Activated naive CD8-positive, alpha-beta T cell treated with anti-CD3 and anti-CD28 coated beads, Interleukin-2, amount 50 U/mL, for 16 hours (primary cell): ENCODE data around the gene UPF3B.
"Not testable (repeated sequence)": the region's sequence is repeated elsewhere in the genome, so short reads cannot be mapped to it uniquely, and the experiment has no call there.

ENCODE experiments used
- DNase-seq: peaks from one replicate; pipeline ENCODE4 v3.0.0-alpha.2; 2020; ENCODE audit warnings: low read depth, low spot score

The UPF3B gene

DNA sequence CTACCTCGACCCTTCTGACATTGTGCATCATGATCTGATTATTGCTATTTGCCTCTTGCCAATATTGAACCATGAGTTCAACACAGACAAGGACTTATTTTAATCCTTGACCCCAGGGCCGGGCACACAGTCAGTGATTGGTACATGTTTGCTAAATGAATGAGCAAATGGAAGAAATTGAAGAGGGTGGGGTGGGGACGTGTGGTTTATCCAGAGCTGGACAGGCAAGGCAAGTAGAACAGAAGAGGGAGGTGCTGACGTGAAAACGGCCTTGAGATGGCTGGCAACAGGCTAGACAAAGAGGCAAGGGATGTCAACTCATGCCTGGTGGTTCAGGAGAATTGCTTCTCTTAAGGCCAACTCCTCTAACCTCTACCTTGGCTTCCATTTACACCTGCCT lies 28.5 kb downstream of the UPF3B start:
- not testable (repeated sequence) for DNase-seq

DNA sequence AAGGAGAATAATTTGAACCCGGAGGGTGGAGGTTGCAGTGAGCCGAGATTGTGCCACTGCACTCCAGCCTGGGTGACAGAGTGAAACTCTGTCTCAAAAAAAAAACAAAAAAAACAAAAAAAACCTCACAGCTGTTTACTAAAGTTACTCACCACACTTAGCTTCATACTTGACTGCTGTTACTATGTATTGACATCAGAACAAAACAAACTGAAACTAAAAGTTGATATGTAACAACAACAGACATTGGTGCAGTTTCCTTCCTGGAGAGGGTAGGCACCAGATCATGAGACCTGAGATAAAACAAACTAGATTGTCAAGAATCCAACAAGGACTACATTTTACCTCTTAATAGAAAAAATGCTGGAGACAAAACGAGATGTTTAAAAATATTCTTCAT lies 31.1 kb downstream of the UPF3B start:
- not testable (repeated sequence) for DNase-seq

DNA sequence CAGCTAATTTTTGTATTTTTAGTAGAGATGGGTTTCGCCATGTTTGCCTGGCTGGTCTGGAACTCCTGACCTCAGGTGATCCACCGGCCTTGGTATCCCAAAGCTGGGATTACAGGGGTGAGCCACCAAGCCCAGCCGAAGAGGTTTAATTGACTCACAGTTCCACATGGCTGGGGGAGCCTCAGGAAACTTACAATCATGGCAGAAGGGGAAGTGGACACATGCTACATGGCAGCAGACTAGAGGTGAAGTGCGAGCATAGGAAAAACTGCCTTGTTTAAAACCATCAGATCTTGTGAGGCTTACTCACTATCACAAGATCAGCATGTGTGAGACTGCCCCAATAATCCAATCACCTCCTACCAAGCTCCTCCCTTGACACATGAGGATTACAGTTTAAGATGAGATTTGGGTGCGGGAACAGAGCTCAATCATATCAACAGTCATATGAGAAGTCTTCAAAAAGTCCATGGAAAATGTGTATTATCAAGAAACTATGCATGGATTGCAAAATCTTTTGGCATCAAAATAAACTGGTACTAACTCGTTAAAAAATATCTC lies 35.6 kb downstream of the UPF3B start:
- no peak for DNase-seq

DNA sequence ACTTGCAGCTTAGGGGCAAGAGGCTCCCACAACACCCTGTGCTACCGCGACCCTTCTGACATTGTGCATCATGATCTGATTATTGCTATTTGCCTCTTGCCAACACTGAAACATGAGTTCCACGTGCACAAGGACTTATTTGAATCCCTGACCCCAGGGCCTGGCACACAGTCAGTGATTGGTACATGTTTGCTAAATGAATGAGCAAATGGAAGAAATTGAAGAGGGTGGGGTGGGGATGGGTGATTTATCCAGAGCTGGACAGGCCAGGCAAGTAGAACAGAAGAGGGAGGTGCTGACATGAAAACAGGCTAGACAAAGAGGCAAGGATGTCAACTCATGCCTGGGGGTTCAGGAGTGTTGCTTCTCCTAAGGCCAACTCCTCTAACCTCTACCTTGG lies 36.5 kb downstream of the UPF3B start:
- DNase-seq = no peak

DNA sequence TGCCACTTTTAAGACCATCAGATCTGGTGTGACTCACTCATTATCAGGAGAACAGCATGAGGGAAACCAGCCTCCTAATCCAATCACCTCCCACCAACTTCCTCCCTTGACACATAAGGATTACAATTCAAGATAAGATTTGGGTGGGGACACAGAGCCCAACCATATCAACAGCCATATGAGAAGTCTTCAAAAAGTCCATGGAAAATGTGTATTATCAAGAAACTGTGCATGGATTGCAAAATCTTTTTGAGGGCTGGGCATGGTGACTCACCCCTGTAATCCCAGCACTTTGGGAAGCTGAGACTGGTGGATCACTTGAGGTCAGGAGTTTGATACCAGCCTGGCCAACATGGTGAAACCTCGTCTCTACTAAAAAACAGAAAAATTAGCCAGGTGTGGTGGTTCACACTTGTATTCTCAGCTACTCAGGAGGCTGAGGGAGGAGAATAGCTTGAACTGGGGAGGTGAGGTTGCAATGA lies 43.5 kb downstream of the UPF3B start:
- no peak for DNase-seq

DNA sequence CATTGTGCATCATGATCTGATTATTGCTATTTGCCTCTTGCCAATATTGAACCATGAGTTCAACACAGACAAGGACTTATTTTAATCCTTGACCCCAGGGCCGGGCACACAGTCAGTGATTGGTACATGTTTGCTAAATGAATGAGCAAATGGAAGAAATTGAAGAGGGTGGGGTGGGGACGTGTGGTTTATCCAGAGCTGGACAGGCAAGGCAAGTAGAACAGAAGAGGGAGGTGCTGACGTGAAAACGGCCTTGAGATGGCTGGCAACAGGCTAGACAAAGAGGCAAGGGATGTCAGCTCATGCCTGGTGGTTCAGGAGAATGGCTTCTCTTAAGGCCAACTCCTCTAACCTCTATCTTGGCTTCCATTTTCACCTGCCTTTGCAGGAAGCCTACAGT lies 44.3 kb downstream of the UPF3B start:
- DNase-seq = not testable (repeated sequence)

DNA sequence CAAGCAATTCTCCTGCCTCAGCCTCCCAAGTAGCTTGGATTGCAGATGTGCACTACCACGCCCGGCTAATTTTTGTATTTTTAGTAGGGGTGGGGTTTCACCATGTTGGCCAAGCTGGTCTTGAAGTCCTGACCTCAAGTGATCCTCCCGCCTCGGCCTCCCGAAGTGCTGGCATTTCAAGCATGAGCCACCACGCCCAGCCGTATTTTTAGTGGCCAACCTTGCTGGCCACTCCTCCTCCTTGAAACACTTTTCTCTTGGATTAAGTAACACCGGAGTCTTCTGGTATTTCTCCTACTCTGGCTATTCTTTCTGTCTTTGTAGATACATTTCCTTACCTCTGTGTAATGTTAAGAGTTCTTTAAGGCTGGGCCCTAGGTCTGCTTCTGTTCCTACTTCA lies 50.2 kb downstream of the UPF3B start:
- no peak for DNase-seq

DNA sequence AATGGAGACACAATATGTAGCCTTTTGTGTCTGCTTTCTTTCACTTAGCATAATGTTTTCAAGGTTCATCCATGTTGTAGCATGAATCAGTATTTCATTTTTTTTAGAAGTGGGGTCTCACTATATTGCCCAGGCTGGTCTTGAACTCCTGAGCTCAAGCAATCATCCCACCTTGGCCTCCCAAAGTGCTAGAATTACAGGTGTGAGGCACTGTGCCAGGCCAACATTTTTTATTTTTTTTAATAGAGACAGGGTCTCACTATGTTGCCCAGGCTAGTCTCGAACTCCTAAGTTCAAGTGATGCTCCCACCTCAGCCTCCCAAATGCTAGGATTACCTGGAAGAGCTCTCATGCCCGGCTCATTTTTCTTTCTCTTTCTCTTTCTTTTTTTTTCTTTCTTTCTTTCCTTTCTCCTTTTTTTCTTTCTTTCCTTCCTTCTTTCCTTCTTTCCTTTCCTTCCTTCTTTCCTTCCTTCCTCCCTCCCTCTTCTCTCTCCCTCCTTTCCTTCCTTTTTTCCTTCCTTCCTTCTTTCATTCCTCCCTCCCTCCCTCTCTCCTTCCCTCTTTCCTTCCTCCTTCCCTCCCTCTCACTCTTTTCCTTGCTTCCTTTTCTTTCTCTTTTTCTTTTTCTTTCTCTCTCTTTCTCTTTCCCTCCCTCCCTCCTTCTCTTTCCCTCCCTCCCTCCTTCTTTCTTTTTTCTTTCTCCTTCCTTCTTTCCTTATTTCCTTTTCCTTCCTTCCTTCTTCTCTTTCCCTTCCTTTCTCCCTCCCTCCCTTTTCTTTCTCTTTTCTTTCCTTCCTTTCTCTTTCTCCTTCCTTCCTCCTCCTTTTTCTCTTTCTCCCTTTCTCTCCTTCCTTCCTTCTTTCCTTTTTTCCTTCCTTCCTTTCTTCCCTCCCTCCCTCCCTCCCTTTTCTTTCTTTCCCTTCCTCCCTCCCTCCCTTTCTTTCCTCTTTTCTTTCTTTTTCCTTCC lies 51.2 kb downstream of the UPF3B start:
- DNase-seq = no peak

DNA sequence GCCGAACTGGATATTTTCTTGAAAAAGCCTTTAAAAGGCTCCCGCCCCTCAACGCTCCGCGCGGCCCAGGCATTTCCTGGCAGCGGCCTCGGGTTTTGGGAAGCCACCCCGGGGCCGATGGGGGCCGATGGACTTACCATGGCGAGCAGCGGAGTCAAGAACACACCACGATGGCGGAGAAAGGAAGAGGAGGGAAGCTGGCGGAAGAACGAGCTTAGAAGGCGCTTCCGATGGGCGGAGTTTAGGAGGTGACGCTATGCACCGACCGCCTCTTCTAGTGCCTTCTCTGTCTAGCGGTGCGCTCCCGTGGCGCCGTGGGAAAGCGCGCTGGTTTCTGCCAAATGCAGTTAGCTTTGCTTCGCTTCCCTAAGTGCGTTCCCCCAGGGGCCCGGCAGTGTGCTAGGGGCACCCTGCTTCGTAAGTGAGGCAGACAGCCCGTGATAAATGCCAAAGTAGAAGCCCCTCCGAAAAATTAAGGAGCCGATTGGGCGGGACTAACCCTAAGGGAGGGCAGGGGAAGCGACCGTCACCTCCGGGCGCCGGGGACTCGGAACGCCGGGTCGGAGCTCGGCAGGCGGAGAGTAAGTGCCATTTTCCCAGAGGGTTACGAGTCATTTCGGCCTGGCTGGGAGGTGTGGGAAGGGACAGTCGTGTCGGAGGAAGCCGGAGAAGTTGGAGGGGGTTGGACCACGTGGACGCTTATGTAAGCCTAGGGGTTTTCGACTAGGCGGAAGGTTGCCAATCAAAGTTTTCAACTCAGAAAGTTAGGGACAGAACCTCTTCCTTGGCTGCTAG lies 61.1 kb downstream of the UPF3B start, which contains the start of gene RPL39:
Gene RPL39 (minus strand): TSS at position 194 of the 795 bp plus-strand sequence. CDS start 54 bp downstream, at position 140.
- peak; percentile 54 for DNase-seq

DNA sequence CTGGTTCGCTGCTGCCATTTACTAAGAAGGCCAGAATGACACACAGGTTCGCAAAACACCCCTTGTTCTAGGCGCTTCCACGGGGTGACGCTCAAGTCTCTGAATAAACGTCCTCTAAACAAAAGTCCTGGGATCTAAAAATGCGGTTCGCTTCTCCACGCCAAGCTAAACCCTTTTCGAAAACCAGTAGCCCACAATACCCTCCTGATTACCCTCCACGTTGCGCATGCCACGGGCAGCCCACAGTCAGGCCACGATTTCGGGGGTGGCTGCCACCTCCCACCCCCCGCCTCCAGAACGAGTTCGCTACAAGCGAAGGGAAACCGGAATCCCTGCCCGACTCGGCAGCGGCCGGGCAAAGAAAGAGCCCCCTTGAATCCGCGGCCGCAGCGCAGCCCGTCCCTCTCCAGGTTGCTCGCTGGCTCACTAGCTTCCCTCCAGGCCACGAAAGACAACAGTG lies 61.8 kb downstream of the UPF3B start:
- DNase-seq = peak; percentile 0

DNA sequence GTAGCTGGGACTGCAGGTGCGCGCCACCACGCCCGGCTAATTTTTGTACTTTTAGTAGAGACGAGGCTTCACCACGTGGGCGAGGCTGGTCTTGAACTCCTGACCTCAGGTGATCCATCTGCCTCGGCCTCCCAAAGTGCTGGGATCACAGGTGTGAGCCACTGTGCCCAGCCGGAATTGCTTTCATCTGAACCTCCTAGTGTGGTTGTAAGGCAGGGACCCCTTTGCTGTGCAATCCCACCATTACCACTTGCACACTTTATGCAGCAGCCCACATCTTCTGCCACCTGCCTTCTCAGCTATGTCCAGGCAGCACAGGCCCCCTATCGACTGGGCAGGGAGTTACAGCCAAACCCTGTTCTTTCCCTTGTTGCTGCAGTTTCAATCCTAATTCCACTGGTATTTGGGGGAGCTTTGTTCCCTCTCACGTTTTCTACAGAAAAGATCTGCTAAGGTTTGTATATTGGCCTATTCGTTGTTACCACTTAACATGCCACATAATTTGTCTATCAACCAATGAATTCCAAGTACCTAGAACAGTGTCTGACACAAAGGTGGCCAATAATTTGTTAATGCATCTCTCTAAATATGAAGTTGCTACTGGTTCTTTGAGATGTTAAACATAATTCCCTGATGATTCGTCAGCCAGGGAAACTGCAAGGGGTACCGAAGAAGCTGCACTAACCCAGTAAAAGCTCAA lies 67.9 kb downstream of the UPF3B start:
- peak; percentile 14 for DNase-seq
